Psoas muscle (tissue), 8 donors: ENCODE measurements around the gene ZNF280D. TPM values are rescaled to one million over a fixed set of nuclear protein-coding genes. Genes with fewer than 3 reads are reported as not detected.
A peak's percentile ranks its signal among the peaks of the same experiment; 100 is the strongest.

Experiments used
- ATAC-seq, 4 donors: fragments of 200-7000 bp; cut with Tn5 transposase; one replicate each; pipeline ENCODE4 v1.9.1; 2020; ENCODE audit warnings: moderate library complexity in 3 of 4, mild to moderate bottlenecking in 2 of 4
- DNase-seq, 2 donors: peaks; one replicate each; pipeline ENCODE4 v3.0.0-alpha.2; 2020
- H3K27ac ChIP-seq: fragments of 200-600 bp; one replicate; pipeline ENCODE4 v1.8.0; 2022
- H3K27me3 ChIP-seq, 3 donors: fragments of 200-600 bp in 1 of 3; one replicate each; pipeline versions ENCODE4 v1.6.1 to v1.8.0; 2013 to 2022; ENCODE audit warnings: low read length in 2 of 3, mild to moderate bottlenecking in 2 of 3, moderate library complexity in 1 of 3; ENCODE audit not compliant: insufficient read depth in 3 of 3
- H3K36me3 ChIP-seq, 2 donors: fragments of 200-600 bp in 1 of 2; one replicate each; pipeline versions ENCODE4 v1.6.1 to v1.8.0; 2013 to 2022; ENCODE audit warnings: low read depth in 1 of 2, mild to moderate bottlenecking in 1 of 2, moderate library complexity in 1 of 2; ENCODE audit not compliant: insufficient read depth in 1 of 2
- H3K4me1 ChIP-seq: fragments of 200-600 bp; one replicate; pipeline ENCODE4 v1.8.0; 2022
- H3K4me3 ChIP-seq: fragments of 200-600 bp; one replicate; pipeline ENCODE4 v1.8.0; 2022; ENCODE audit warnings: mild to moderate bottlenecking
- H3K9me3 ChIP-seq: fragments of 200-600 bp; one replicate; pipeline ENCODE4 v1.8.0; 2022
- CTCF ChIP-seq: fragments of 200-600 bp; IDR thresholded peaks from one replicate; pipeline ENCODE4 v1.8.0; 2022; ENCODE audit warnings: antibody characterized with exemption
- WGBS, 3 donors: extraction: QIAGEN DNeasy Blood & Tissue Kit; methylation state at CpG; one replicate each; pipeline versions ENCODE4 v1.1.6 to v1.1.7; 2013; 5-methylcytosine and 5-hydroxymethylcytosine counted together
- intact Hi-C, 2 donors: fragments of 100-400 bp; cut with DNase I; formaldehyde crosslinking; loops; one replicate each; pipeline versions ENCODE4 v1.11.0 to v1.14.2; 2022
- polyA plus RNA-seq, 3 donors: library from polyadenylated mRNA; stranded (reverse); fragments of 200-250 nt; gene quantifications; one replicate each; pipeline ENCODE4 v1.2.3, GENCODE V29; 2013
- total RNA-seq, 4 donors: library from RNA; stranded (reverse); fragmentation: NEBNext Ultra II Directional in 2 of 4; extraction: Animal tissue kit (Norgen Biotek cat#: 25700) in 2 of 4; gene quantifications; one replicate each; pipeline versions ENCODE4 v1.2.1 to v1.2.4, GENCODE V29; 2021 to 2023
- donor health status: healthy with polysubstance abuse.
- donor health status: DM: no; HTN: no; CAD: no; lungs with moderate emphysema.
- donor health status: Bipolar disorder and iron deficiency.
- donor health status: healthy.
- donor health status: DM: yes; HTN: yes; CAD: no.
- donor health status: DM: no; HTN: no; CAD: no.
- donor health status: DM: no; HTN: no; CAD: no.
- donor health status: DM: yes; HTN: yes; CAD: no.

Gene ZNF280D
- total and polyA plus RNA-seq, 7 donors: 5.3 to 25.3 (median 20.8) TPM

- peak; percentile 44 to 63 for DNase-seq
- no peak overlapping the region for H3K27ac ChIP-seq
- peak in 3 of 4 donors; percentile 67 to 85 (median 82) for ATAC-seq
These were observed 26.1 kb upstream of the ZNF280D start for GRCh38 chr15:56759450-56759845.

DNA sequence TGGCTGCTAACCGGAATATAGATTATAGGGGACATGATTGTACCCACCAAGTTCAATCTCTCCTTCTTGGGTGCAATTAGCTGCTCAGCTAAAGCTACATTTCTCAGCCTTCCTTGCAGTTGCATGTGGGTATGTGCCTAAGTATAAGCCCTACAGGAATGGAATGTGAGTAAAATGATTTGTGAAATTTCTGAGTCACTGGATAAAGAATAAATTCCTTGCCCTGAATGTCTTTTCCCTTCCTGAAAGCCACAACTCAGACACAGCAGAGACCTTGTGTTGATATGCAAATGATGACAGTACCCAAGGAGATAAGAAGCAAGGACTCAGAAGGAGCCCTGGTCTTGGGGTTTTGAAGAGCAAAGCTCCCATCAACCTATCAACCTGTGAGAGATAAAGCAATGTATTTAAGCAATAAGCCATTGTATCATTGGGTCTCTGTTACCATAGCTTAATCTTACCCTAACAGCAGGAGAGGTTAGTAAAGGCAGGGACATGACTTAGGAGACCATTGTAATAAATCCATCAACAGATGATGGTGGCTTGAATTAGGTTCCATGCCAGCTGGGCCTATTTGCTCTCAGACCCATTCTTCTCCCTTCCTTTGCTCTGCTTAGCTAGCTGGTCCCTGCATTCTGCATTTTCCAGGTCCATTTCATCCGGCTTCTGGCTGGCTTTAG is 25.6 kb upstream of the ZNF280D start:
- H3K27me3 ChIP-seq: no peaks in the 10 kb centered on the region
- intact Hi-C loops: no loop called here
- no peak overlapping the region for H3K27ac ChIP-seq
- no peak overlapping the region for H3K4me3 ChIP-seq
- ATAC-seq (peak in 1 of 4 donors; percentile 3), DNase-seq (no peak)
- no peaks in the 10 kb centered on the region for H3K9me3 ChIP-seq
- peaks cover 16% of the 10 kb centered on the region for H3K4me1 ChIP-seq
- TF ChIP-seq CTCF: no peak
- WGBS, 3 donors: 93 to 100% (median 98%) methylated on average over 2 of the region's 2 CpGs
- no peaks in the 10 kb centered on the region for H3K36me3 ChIP-seq

More at GRCh38 chr15:56759450-56759845, 26.1 kb upstream of the ZNF280D start:
- Histone ChIP-seq H3K36me3 (no peaks in the 10 kb centered on the region), H3K4me1 (peaks cover 18% of the 10 kb centered on the region), H3K27me3 (no peaks in the 10 kb centered on the region), H3K9me3 (no peaks in the 10 kb centered on the region), H3K4me3 (no peak overlapping the region)
- 48 to 61% (median 56%) methylated on average over 5 of the region's 5 CpGs for WGBS, 3 donors
- intact Hi-C loops: no loop called here
- no peak for TF ChIP-seq CTCF

GRCh38 chr15:56757875-56758274 is 24.6 kb upstream of the ZNF280D start:
- 76 to 83% (median 83%) methylated on average over 3 of the region's 3 CpGs for WGBS, 3 donors
- Histone ChIP-seq H3K27me3 (no peaks in the 10 kb centered on the region), H3K36me3 (no peaks in the 10 kb centered on the region), H3K4me1 (peaks cover 5% of the 10 kb centered on the region), H3K9me3 (no peaks in the 10 kb centered on the region), H3K4me3 (no peak overlapping the region), H3K27ac (no peak overlapping the region)
- intact Hi-C loops: no loop called here
- DNase-seq (no peak), ATAC-seq (no peak)
- no peak for TF ChIP-seq CTCF

- no peak for ATAC-seq
- Histone ChIP-seq H3K4me1 (no peaks in the 10 kb centered on the region), H3K4me3 (no peak overlapping the region), H3K9me3 (no peaks in the 10 kb centered on the region), H3K36me3 (no peaks in the 10 kb centered on the region), H3K27ac (no peak overlapping the region), H3K27me3 (no peaks in the 10 kb centered on the region)
- no peak for TF ChIP-seq CTCF
- DNase-seq: no peak
- intact Hi-C loops: no loop called here
- WGBS, 3 donors: 90 to 95% (median 92%) methylated on average over 2 of the region's 2 CpGs
These were observed 21.6 kb upstream of the ZNF280D start for GRCh38 chr15:56754772-56755370.
